Measurements from ENCODE around the gene DENND4B. TPM values are rescaled to one million over a fixed set of nuclear protein-coding genes. Genes with fewer than 3 reads are reported as not detected.
A peak's percentile ranks its signal among the peaks of the same experiment; 100 is the strongest.

The DENND4B gene
- polyA plus RNA-seq, 1 donor from 2014 or later = 36.3 TPM

DNA sequence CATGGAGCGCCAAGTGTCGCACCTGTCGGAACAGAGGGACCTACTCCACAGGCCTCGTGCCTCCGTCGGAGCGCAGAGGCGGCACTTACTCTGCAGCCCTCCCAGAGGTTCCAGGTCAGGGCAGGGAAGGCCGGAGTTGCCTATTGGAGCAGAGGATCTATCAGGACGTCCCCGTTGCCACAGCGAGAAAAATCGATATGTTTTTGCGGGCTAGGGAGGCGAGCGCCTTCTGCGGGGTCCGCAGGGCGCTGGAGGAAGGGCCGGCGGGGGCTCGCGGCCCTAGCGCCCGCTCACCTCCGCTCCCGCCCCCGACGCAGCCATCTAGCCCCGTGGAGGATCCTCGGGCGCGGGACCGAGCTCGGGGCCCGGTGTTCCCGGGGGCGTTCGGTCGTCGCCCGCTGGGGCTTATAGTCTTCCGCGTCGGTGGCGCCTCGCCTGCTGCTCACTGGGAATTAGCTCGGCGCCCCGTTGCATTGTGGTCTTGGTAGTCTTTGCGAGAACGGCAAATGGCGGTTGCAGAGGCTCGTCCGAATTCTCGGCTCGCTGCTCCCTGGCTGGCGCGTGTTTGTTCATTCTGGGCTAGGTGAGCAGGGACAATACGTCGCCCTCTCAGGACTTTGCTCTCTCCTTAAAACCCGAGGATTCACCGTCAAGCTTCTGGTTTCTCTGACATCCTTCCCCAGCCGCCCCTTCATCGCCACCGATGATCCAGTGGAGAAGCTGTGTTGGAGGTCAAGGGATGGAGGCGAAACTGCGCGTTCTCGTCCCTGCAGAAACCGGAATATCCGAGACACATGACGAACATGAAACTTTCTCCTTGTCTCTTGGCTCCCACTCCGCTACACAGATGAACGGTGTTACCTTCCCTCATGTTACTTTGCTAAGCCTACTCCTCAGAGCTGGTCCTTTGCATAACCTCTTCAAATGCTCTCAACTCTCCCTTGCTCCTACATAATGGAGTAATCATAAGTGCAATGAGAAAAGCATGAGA is 31.0 kb upstream of the DENND4B start, which contains the start of gene JTB:
JTB (minus strand) TSS at position 425 of the 991 bp plus-strand sequence; CDS start at position 3, 422 bp downstream.
- peak within 1 kb of the TSS; percentile 83 to 95 (median 94) for H3K27ac Mint-ChIP-seq
- peaks cover 14 to 34% (median 27%) of the 10 kb centered on the region in 3 donors for H3K4me1 Mint-ChIP-seq
- H3K9me3 Mint-ChIP-seq = no peaks in the 10 kb centered on the region
- peak within 1 kb of the TSS; percentile 95 to 99 (median 99) for H3K4me3 Mint-ChIP-seq
- peaks cover 7% of the 10 kb centered on the region for H3K36me3 Mint-ChIP-seq
- H3K27me3 Mint-ChIP-seq = no peaks in the 10 kb centered on the region

DNA sequence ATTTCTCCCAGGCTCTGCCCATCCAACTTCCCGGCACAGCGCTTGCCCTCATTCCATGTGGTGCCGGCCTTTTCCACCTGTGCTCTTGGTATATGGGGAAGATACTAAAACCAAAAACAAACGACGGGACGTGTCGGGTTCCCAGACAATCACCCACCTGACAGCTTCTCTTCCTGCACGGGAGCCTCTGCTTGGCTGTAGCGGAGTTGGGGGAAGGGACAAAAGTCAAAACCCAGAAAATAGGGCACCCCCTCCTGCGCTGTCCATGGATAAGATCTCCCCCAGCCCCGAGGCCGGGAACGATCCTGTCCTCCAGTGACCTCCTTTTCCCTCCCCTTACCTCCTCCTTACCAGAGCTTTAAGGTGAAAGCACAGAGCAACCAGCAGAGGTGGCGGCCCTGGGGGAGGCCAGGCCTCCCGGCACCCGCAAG is 30.3 kb upstream of the DENND4B start:
- H3K4me3 Mint-ChIP-seq = peak overlapping the region; percentile 95 to 99 (median 99)
- H3K4me1 Mint-ChIP-seq = peaks cover 19 to 40% (median 28%) of the 10 kb centered on the region in 3 donors
- no peaks in the 10 kb centered on the region for H3K9me3 Mint-ChIP-seq
- H3K27ac Mint-ChIP-seq = peak overlapping the region; percentile 83 to 95 (median 94)
- peaks cover 7% of the 10 kb centered on the region for H3K36me3 Mint-ChIP-seq
- H3K27me3 Mint-ChIP-seq = no peaks in the 10 kb centered on the region

DNA sequence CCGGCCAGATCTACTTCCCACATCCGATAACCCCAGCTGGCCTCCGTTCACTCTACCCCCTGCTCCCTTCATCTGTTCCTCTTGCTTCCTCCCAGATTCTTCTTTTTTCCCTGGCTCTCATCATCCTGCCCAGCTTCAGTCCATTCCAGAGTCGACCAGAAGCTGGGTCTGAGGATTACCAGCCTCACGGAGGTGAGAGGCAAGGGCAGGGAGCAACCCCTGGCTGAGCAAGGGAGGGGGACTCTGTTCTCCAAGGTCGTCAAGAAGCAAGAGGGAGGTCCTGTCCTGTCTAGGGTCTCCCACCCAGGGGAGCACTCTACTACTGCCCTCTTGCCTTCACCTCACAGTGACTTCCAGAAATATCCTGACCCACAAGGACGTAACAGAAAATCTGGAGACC is 27.0 kb upstream of the DENND4B start:
- Mint-ChIP-seq H3K4me3 (peak overlapping the region in 1 of 4 donors; percentile 86), H3K36me3 (peaks cover 7% of the 10 kb centered on the region), H3K27me3 (no peaks in the 10 kb centered on the region), H3K27ac (peak overlapping the region in 1 of 3 donors; percentile 50), H3K9me3 (no peaks in the 10 kb centered on the region), H3K4me1 (peaks cover 25 to 45% (median 30%) of the 10 kb centered on the region in 3 donors)

DNA sequence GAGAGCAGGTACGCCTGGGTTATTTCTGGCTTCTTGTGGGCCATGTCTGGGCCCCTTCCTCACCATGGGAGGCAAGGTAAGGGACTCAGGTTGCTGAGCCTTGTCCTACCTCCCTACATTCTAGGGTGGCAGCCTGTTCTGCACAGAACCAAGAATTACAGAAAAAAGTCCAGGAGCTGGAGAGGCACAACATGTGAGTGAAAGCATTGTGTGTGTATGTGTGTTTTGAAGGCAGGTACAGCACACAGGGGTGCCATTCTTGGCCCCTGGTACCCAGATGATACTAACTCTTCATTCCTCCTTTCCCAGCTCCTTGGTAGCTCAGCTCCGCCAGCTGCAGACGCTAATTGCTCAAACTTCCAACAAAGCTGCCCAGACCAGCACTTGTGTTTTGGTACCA is 26.6 kb upstream of the DENND4B start:
- Mint-ChIP-seq H3K27ac (peak overlapping the region in 1 of 3 donors; percentile 50), H3K27me3 (no peaks in the 10 kb centered on the region), H3K36me3 (peaks cover 7% of the 10 kb centered on the region), H3K4me1 (peaks cover 25 to 42% (median 28%) of the 10 kb centered on the region in 3 donors), H3K9me3 (no peaks in the 10 kb centered on the region), H3K4me3 (peak overlapping the region in 1 of 4 donors; percentile 86)

DNA sequence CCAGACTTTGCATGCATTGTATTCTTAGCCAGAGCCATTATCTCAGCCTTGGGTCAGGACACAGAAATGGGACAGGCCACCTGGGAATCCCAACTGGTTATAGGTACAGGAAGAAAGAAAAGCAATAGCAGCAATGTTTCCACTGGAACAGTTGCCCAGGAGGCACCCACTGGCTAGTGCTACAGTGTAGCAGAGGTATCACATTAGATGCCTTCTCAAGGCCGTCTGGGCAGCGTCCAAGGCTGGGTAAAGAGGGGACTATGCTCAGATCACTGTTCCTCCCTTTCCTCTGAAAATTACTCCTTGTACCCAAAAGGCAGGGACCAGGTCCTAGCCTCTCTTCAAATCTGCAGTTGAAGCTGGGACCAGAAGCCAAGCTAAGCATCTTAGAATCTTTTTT is 23.8 kb upstream of the DENND4B start:
- Mint-ChIP-seq H3K27me3 (no peaks in the 10 kb centered on the region), H3K4me1 (peaks cover 29 to 38% (median 30%) of the 10 kb centered on the region in 3 donors), H3K9me3 (no peaks in the 10 kb centered on the region), H3K27ac (peak overlapping the region in 1 of 3 donors; percentile 39), H3K36me3 (peaks cover 8% of the 10 kb centered on the region), H3K4me3 (peak overlapping the region in 1 of 4 donors; percentile 16)

DNA sequence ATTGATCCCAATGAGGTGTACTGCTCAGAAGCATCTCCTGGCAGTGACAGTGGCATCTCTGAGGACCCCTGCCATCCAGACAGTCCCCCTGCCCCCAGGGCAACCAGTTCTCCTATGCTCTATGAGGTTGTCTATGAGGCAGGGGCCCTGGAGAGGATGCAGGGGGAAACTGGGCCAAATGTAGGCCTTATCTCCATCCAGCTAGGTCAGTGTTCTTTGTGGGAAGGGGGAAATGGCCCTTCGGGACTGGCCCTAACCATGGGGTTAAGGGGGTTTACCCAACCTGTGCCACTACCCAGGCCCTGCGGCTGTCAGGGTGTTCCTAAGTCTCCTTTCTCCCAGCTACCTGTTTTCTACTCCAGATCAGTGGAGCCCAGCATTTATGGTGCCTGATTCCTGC is 22.5 kb upstream of the DENND4B start:
- Mint-ChIP-seq H3K27ac (peak overlapping the region in 1 of 3 donors; percentile 13), H3K4me1 (peaks cover 30 to 33% (median 30%) of the 10 kb centered on the region in 3 donors), H3K27me3 (no peaks in the 10 kb centered on the region), H3K36me3 (peaks cover 8% of the 10 kb centered on the region), H3K9me3 (no peaks in the 10 kb centered on the region), H3K4me3 (peak overlapping the region in 2 of 4 donors; percentile 79 to 87)

DNA sequence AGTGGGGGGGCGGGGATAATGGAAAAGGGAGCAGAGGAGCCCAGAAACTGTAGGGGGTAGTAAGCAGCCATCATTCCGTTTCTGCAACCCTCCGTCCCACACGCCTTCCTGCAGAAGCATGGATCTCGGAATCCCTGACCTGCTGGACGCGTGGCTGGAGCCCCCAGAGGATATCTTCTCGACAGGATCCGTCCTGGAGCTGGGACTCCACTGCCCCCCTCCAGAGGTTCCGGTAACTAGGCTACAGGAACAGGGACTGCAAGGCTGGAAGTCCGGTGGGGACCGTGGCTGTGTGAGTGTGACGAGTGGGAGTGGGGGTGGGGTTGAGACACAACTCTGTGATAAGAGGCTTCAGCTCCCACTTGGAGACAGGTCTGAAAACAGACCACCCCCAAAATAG is 21.9 kb upstream of the DENND4B start:
- Mint-ChIP-seq H3K27ac (peak overlapping the region in 2 of 3 donors; percentile 13 to 98), H3K36me3 (peaks cover 7% of the 10 kb centered on the region), H3K4me1 (peaks cover 33 to 39% (median 34%) of the 10 kb centered on the region in 3 donors), H3K4me3 (peak overlapping the region in 3 of 4 donors; percentile 79 to 100 (median 97)), H3K27me3 (no peaks in the 10 kb centered on the region), H3K9me3 (no peaks in the 10 kb centered on the region)

DNA sequence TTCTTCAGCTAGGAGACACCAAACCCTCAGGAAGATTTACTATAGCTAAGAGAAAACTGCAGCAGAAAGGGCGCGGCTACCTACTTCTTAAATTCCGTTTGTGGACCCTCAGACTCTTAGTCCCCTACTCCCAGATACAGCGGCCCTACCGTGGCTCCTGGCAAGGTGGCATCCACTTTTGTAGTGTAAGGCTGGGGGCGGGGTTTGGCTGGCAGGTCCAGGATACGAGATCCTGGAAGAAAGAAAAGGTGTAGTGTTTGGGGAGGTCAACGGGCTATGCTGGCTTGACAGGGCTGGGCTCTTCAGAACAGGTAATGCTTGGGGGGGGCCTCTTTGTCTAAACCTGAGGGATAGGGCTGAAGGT is 21.5 kb upstream of the DENND4B start:
- peaks cover 34 to 39% (median 35%) of the 10 kb centered on the region in 3 donors for H3K4me1 Mint-ChIP-seq
- no peaks in the 10 kb centered on the region for H3K9me3 Mint-ChIP-seq
- peak overlapping the region; percentile 90 to 98 (median 97) for H3K27ac Mint-ChIP-seq
- no peaks in the 10 kb centered on the region for H3K27me3 Mint-ChIP-seq
- H3K36me3 Mint-ChIP-seq = peaks cover 5% of the 10 kb centered on the region
- H3K4me3 Mint-ChIP-seq = peak overlapping the region; percentile 89 to 100 (median 94)

DNA sequence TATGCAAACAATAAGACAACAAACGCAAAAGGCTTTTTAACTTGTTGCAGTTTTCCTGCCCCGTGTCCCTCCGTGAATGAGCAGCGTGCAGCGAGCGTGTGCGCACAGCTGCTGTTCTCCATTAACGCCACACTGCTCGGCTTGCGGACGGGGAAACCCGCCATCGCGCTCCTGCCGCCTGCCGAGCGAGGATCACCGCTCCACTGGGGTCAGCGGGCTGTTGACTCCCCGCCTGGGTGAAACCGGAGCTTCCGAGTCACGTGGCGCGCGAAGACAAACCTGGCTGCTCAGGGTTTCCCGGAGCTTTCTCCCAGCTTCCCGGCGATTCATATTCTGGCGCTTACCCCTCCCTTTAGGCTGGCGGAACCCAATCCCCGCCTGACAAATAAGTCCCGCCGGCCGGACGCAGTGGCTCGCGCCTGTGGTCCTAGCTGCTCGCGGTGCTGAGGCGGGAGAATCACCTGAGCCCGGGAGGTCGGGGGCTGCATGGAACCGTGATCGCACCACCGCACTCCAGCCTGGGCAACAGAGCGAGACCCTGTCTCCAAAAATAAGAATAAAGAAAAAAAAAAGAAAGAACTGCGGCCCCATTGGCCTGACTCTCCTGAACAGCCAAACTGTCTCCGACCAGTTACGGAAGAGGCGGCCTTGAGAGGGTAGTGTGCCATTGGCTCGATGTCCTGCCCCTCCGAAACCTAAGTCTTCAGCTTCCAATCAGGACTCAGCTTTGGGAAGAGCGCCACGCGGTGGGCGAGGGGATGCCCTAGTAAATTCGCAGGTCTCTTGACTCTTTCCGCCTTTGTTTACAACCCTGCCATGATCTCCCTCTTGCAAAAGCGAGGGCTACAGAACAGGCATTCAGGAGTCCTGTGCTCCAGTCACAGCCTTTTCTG is 20.8 kb upstream of the DENND4B start, which contains the start of gene CREB3L4:
CREB3L4 (plus strand) TSS at position 796 of the 893 bp plus-strand sequence. CDS start 624 bp downstream, outside the sequence.
- Mint-ChIP-seq H3K9me3 (no peaks in the 10 kb centered on the region), H3K4me1 (peaks cover 35 to 43% (median 39%) of the 10 kb centered on the region in 3 donors), H3K27ac (peak within 1 kb of the TSS; percentile 90 to 98 (median 97)), H3K36me3 (peaks cover 2% of the 10 kb centered on the region), H3K4me3 (peak within 1 kb of the TSS; percentile 89 to 100 (median 94)), H3K27me3 (no peaks in the 10 kb centered on the region)

DNA sequence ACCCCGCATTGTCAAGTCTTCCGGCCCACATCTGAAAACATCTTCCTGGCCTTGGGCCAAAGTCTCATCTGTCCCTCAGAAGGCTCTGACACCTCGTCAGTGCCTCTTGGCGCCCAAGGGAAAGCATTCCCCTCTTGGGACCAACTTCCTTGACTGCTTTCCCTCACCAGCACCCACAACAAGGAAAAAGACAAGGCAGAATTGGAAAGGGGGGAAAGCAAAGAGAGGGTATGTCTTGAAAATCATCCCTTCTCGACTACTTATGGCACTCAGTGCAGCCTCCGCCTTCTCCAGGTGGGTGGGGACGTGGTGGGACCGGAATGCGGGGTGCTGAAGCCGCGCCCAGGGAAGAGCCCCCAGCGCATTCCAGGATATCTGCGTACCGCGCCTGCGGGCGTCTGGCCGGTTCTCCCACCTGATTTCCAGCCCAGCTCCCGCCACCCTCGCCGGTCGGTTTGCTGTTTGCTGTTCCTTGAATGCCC is 17.4 kb upstream of the DENND4B start:
- Mint-ChIP-seq H3K27ac (peak overlapping the region; percentile 86 to 94 (median 88)), H3K4me1 (peaks cover 27 to 46% (median 45%) of the 10 kb centered on the region in 3 donors), H3K36me3 (peaks cover 2% of the 10 kb centered on the region), H3K4me3 (peak overlapping the region; percentile 89 to 98 (median 94)), H3K9me3 (no peaks in the 10 kb centered on the region), H3K27me3 (no peaks in the 10 kb centered on the region)

DNA sequence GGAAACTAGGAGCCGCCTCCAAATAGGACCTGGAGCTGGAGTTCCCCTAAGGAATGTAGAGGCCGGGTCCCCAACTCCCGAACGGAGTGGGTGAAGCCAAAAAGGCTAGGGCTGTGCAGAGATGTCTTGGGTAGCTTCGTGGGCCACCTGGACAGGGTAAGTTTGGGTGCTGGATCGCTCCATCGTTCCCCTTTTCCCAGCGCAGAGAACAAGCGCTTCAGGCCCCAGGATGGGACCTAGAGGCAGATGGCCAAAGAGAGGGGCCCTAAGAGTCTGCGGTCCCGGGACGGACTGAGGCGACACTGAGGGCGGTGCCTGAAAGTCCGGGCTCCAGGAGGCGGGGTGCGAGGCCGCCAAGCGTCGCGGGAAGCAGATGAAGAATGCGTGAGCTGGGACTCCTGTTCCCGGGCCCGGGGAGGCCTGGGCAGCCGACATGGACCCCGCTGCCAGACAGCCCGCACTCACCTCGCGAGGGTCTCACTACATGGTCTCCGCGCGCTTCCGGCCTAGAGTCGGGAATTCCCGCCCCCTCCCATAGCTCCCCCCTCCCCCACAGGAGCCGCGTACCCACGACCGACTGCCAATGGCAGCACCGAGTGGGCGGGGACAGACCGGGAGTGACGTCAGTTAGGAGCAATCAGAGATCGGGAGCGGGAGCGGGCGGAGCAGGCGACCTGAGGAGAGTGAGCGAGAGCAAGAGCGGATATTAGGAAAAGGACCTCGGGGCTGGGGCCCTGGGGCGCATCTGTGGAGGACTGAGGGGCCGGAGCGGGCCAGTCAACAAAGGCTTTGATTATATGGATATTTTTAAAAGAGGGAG is 16.7 kb upstream of the DENND4B start, which contains the start of gene SLC39A1:
SLC39A1 (minus strand) TSS at position 508 of the 820 bp plus-strand sequence. CDS start 822 bp downstream, outside the sequence.
- peak within 1 kb of the TSS; percentile 89 to 98 (median 94) for H3K4me3 Mint-ChIP-seq
- no peaks in the 10 kb centered on the region for H3K27me3 Mint-ChIP-seq
- H3K36me3 Mint-ChIP-seq = peaks cover 2% of the 10 kb centered on the region
- H3K27ac Mint-ChIP-seq = peak within 1 kb of the TSS; percentile 86 to 94 (median 88)
- peaks cover 24 to 45% (median 44%) of the 10 kb centered on the region in 3 donors for H3K4me1 Mint-ChIP-seq
- H3K9me3 Mint-ChIP-seq = no peaks in the 10 kb centered on the region

DNA sequence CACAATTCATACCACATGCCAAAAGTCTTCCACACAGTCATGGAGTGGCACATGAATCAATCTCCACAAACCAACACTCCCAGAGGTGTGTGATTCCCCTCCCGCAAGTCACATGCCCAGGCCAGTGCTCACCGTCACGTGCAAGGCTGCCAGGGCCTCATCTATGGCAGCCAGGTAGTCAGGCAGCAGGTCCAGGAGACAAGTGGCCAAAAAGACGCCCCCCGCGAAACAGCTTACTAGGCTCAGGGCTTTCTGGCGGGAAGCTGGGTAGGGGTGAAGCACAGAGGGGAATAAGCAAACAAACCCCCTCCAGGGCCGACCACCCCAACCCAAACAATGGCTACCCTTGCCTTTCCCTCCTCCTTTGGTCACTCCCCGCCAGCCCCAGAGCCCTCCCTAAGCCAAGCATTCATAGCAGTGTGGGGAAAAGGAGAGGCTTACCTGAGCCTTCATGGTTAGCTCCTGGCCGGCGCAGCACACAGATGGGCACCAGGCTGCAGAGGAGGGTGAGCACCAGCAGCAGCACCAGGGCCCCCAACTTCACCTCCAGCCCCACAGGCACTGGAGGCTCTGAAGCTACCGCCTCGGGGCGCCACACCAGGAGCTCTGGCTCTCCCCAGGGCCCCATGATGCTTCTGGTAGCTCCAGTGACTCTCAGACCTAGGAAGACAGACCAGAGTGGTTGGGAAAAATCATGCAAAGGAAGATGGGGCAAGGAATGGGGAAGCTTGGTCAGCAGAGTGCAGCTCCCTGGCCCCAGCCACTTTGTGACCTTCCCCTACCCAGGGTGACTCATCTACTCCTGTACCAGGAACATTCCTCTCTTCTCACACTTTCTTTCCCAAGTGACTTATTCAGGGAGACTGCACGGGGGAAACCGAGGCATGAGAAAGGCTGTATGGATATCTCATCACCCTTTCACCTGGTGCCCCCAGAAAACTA is 15.8 kb upstream of the DENND4B start:
- H3K4me1 Mint-ChIP-seq = peaks cover 19 to 42% (median 37%) of the 10 kb centered on the region in 3 donors
- no peaks in the 10 kb centered on the region for H3K27me3 Mint-ChIP-seq
- H3K9me3 Mint-ChIP-seq = no peaks in the 10 kb centered on the region
- H3K36me3 Mint-ChIP-seq = no peaks in the 10 kb centered on the region
- peak overlapping the region; percentile 86 to 94 (median 88) for H3K27ac Mint-ChIP-seq
- peak overlapping the region; percentile 89 to 98 (median 94) for H3K4me3 Mint-ChIP-seq
